IMR-90 (cell line): Measurements from ENCODE around the gene CTPS1. TPM values are rescaled to one million over a fixed set of nuclear protein-coding genes. Genes with fewer than 3 reads are reported as not detected.
A peak's percentile ranks its signal among the peaks of the same experiment; 100 is the strongest.

Source experiments
- ATAC-seq: fragments of 200-7000 bp; cut with Tn5 transposase; 2 replicates; pipeline ENCODE4 v1.9.1; 2020; ENCODE audit warnings: low read depth, mild to moderate bottlenecking, moderate library complexity
- BruUV-seq: library from RNA; stranded (reverse); fragments of 400-500 nt; replicated peaks from 2 replicates; lab custom pipeline; 2021; lab: Mats Ljungman, UMichigan
- CTCF ChIA-PET: fragments of 300-600 bp; formaldehyde crosslinking; extraction: SDS; loops from one replicate; lab custom pipeline; 2021; ENCODE audit warnings: antibody characterized with exemption; lab: Yijun Ruan, JAX
- POLR2A ChIA-PET: fragments of 300-600 bp; sonication (Branson Sonifier 250); formaldehyde crosslinking; loops from one replicate; lab custom pipeline; 2022; ENCODE audit warnings: antibody characterized with exemption; ENCODE audit not compliant: unreplicated experiment; lab: Charles Lee
- DNase-seq: peaks from one replicate; pipeline ENCODE4 v3.0.0; 2013
- H2AFZ ChIP-seq: replicated peaks from 2 replicates; pipeline ENCODE3; 2013; ENCODE audit warnings: low read length, mild to moderate bottlenecking; ENCODE audit not compliant: poor library complexity
- H2AK5ac ChIP-seq: 2 replicates; pipeline ENCODE4 v1.6.1; 2013; ENCODE audit warnings: low read depth, low read length, inconsistent platforms
- H2AK9ac ChIP-seq: replicated peaks from 2 replicates; pipeline ENCODE3; 2013; ENCODE audit warnings: mild to moderate bottlenecking, low read depth, low read length, moderate library complexity; ENCODE audit not compliant: poor library complexity
- H2BK120ac ChIP-seq: 2 replicates; pipeline ENCODE4 v1.6.1; 2013; ENCODE audit warnings: low read depth, low read length, inconsistent platforms
- H2BK15ac ChIP-seq: 3 replicates; pipeline ENCODE4 v1.6.1; 2013; ENCODE audit warnings: low read depth, low read length, inconsistent platforms
- H2BK20ac ChIP-seq: 2 replicates; pipeline ENCODE4 v1.6.1; 2013; ENCODE audit warnings: low read depth, mild to moderate bottlenecking, inconsistent platforms, low read length, moderate library complexity
- H2BK5ac ChIP-seq: 2 replicates; pipeline ENCODE4 v1.6.1; 2013; ENCODE audit warnings: mild to moderate bottlenecking, low read depth, low read length, inconsistent platforms; ENCODE audit not compliant: poor library complexity, severe bottlenecking
- H3K14ac ChIP-seq: replicated peaks from 2 replicates; pipeline ENCODE4 v1.6.1; 2013; ENCODE audit warnings: low read depth, low read length, inconsistent platforms
- H3K18ac ChIP-seq: 2 replicates; pipeline ENCODE4 v1.6.1; 2013; ENCODE audit warnings: low read depth, low read length, control low read depth
- H3K23ac ChIP-seq: 2 replicates; pipeline ENCODE4 v1.6.1; 2013; ENCODE audit warnings: low read depth, low read length, inconsistent platforms
- H3K27ac ChIP-seq: 2 replicates; pipeline ENCODE4 v1.5.1; 2013; ENCODE audit warnings: mild to moderate bottlenecking, control low read depth, low read length; ENCODE audit not compliant: insufficient read depth
- H3K27me3 ChIP-seq: 2 replicates; pipeline ENCODE4 v1.6.1; 2013; ENCODE audit warnings: low read length; ENCODE audit not compliant: control insufficient read depth, insufficient read depth
- H3K36me3 ChIP-seq: 2 replicates; pipeline ENCODE4 v1.6.1; 2013; ENCODE audit warnings: low read length, mixed read lengths; ENCODE audit not compliant: control insufficient read depth, insufficient read depth
- H3K4ac ChIP-seq: 2 replicates; pipeline ENCODE4 v1.6.1; 2013; ENCODE audit warnings: low read depth, low read length, inconsistent platforms
- H3K4me1 ChIP-seq: 2 replicates; pipeline ENCODE4 v1.6.1; 2013; ENCODE audit warnings: low read length, mixed read lengths; ENCODE audit not compliant: control insufficient read depth, insufficient read depth
- H3K4me2 ChIP-seq: 2 replicates; pipeline ENCODE4 v1.6.1; 2013; ENCODE audit warnings: low read depth, mild to moderate bottlenecking, control low read depth, low read length, moderate library complexity
- H3K4me3 ChIP-seq: 2 replicates; pipeline ENCODE4 v1.5.1; 2013; ENCODE audit warnings: low read depth, mild to moderate bottlenecking, control low read depth, low read length, moderate library complexity; ENCODE audit not compliant: insufficient read depth
- H3K56ac ChIP-seq: 2 replicates; pipeline ENCODE4 v1.6.1; 2013; ENCODE audit warnings: low read length, inconsistent platforms; ENCODE audit not compliant: insufficient read depth; ENCODE audit errors: extremely low read depth
- H3K79me1 ChIP-seq, 2 experiments: 2 replicates each; pipeline ENCODE4 v1.6.1; 2013; ENCODE audit warnings: low read length in 2 of 2, inconsistent platforms in 1 of 2, low read depth in 1 of 2
- H3K9ac ChIP-seq: 2 replicates; pipeline ENCODE4 v1.6.1; 2013; ENCODE audit warnings: low read depth, low read length, control low read depth
- H3K9me1 ChIP-seq: 2 replicates; pipeline ENCODE4 v1.6.1; 2013; ENCODE audit warnings: low read length, inconsistent platforms; ENCODE audit not compliant: insufficient read depth
- H3K9me3 ChIP-seq: 2 replicates; pipeline ENCODE4 v1.6.1; 2013; ENCODE audit warnings: low read length; ENCODE audit not compliant: control insufficient read depth, insufficient read depth
- H4K20me1 ChIP-seq: 2 replicates; pipeline ENCODE4 v1.6.1; 2013; ENCODE audit warnings: low read length, inconsistent platforms; ENCODE audit not compliant: insufficient read depth
- H4K5ac ChIP-seq: 2 replicates; pipeline ENCODE4 v1.6.1; 2013; ENCODE audit warnings: mild to moderate bottlenecking, low read depth, low read length, control low read depth
- H4K8ac ChIP-seq, 2 experiments: 2 replicates each; pipeline ENCODE4 v1.6.1; 2013; ENCODE audit warnings: low read depth in 2 of 2, low read length in 2 of 2, control low read depth in 1 of 2, inconsistent platforms in 1 of 2
- H4K91ac ChIP-seq: 2 replicates; pipeline ENCODE4 v1.6.1; 2013; ENCODE audit warnings: low read depth, low read length, inconsistent platforms; ENCODE audit not compliant: insufficient read depth
- BHLHE40 ChIP-seq: fragments of 150-350 bp; IDR thresholded peaks from 2 replicates; pipeline ENCODE4 v1.6.1; 2016; ENCODE audit warnings: mild to moderate bottlenecking, low read depth, low read length
- CEBPB ChIP-seq: IDR thresholded peaks from 2 replicates; pipeline ENCODE4 v1.6.1; 2012; ENCODE audit warnings: low read depth, low read length, improper control_type of control experiment
- CHD1 ChIP-seq: IDR thresholded peaks from 2 replicates; pipeline ENCODE4 v1.6.1; 2012; ENCODE audit warnings: low read depth, low read length, improper control_type of control experiment
- ELK1 ChIP-seq: fragments of 150-350 bp; IDR thresholded peaks from 2 replicates; pipeline ENCODE4 v1.6.1; 2016; ENCODE audit warnings: low read depth, mild to moderate bottlenecking, low read length, moderate library complexity, borderline replicate concordance
- FOS ChIP-seq: fragments of 150-350 bp; IDR thresholded peaks from 2 replicates; pipeline ENCODE4 v1.6.1; 2016; ENCODE audit warnings: low read depth, low read length
- MAFK ChIP-seq: IDR thresholded peaks from 2 replicates; pipeline ENCODE4 v1.6.1; 2012; ENCODE audit warnings: low read depth, low read length, improper control_type of control experiment
- MAZ ChIP-seq: IDR thresholded peaks from 2 replicates; pipeline ENCODE4 v1.6.1; 2012; ENCODE audit warnings: low read depth, mild to moderate bottlenecking, low read length, improper control_type of control experiment, moderate library complexity, borderline replicate concordance
- MXI1 ChIP-seq: IDR thresholded peaks from 2 replicates; pipeline ENCODE4 v1.6.1; 2012; ENCODE audit warnings: low read depth, mild to moderate bottlenecking, low read length, moderate library complexity, borderline replicate concordance
- NFE2L2 ChIP-seq: fragments of 150-350 bp; IDR thresholded peaks from 2 replicates; pipeline ENCODE4 v1.6.1; 2016; ENCODE audit warnings: low read depth, mild to moderate bottlenecking, low read length
- POLR2A ChIP-seq: IDR thresholded peaks from 2 replicates; pipeline ENCODE4 v1.6.1; 2012; ENCODE audit warnings: mild to moderate bottlenecking, low read depth, low read length
- RAD21 ChIP-seq: IDR thresholded peaks from 2 replicates; pipeline ENCODE4 v1.6.1; 2012; ENCODE audit warnings: low read length, improper control_type of control experiment
- RCOR1 ChIP-seq: IDR thresholded peaks from 2 replicates; pipeline ENCODE4 v1.6.1; 2012; ENCODE audit warnings: mild to moderate bottlenecking, low read length, improper control_type of control experiment; ENCODE audit not compliant: insufficient replicate concordance
- RFX5 ChIP-seq: IDR thresholded peaks from 2 replicates; pipeline ENCODE4 v1.8.0; 2012; ENCODE audit warnings: low read depth, mild to moderate bottlenecking, low read length, moderate library complexity
- SMC3 ChIP-seq: fragments of 150-350 bp; IDR thresholded peaks from 2 replicates; pipeline ENCODE4 v1.6.1; 2016; ENCODE audit warnings: low read depth, mild to moderate bottlenecking, antibody characterized with exemption, low read length, moderate library complexity
- USF2 ChIP-seq: fragments of 150-350 bp; IDR thresholded peaks from 2 replicates; pipeline ENCODE4 v1.6.1; 2017; ENCODE audit warnings: mild to moderate bottlenecking, antibody characterized with exemption, low read length, low read depth
- WGBS, 2 experiments: methylation state at CpG; one replicate each; pipeline versions ENCODE4 v1.1.5 to v1.1.7; 2013; ENCODE audit warnings: missing lambda C conversion rate in 2 of 2; ENCODE audit not compliant: insufficient read length in 1 of 2; ENCODE audit errors: extremely low coverage in 2 of 2; 5-methylcytosine and 5-hydroxymethylcytosine counted together
- dilution Hi-C: fragments of 300-500 bp; cut with HindIII; formaldehyde crosslinking; loops from one replicate; pipeline ENCODE4 v1.14.3; 2018; ENCODE audit warnings: low sequenced_read_pairs; ENCODE audit not compliant: unreplicated experiment
- in situ Hi-C: fragments of 300-500 bp; cut with MboI; formaldehyde crosslinking; loops from 3 replicates; pipeline ENCODE4 v1.14.3; 2019; ENCODE audit warnings: low sequenced_read_pairs, inconsistent platforms, mixed read lengths
- intact Hi-C: fragments of 100-400 bp; cut with micrococcal nuclease; formaldehyde crosslinking; loops from 2 replicates; pipeline ENCODE4 v1.10.0; 2022
- polyA plus RNA-seq, 3 experiments: library from polyadenylated mRNA; depleted of rRNA; stranded (reverse); fragments of >200 nt; gene quantifications; 2 replicates each; pipeline ENCODE4 v1.2.3, GENCODE V29; 2012; ENCODE audit warnings: low replicate concordance in 1 of 3
- total RNA-seq: library from RNA; depleted of rRNA; stranded (reverse); fragments of >200 nt; gene quantifications from 2 replicates; pipeline ENCODE4 v1.2.3, GENCODE V29; 2012
- TF ChIP-seq, protein P1 (sequence below): conservative IDR thresholded peaks from 2 replicates; pipeline ENCODE4 v1.5.1; 2012; ENCODE audit warnings: mild to moderate bottlenecking, low read depth, low read length, improper control_type of control experiment

The CTPS1 gene
- total and polyA plus RNA-seq, 2 of the 4 experiments (the other 2 are of a cell fraction), result 40.4 to 41.0 TPM

DNA sequence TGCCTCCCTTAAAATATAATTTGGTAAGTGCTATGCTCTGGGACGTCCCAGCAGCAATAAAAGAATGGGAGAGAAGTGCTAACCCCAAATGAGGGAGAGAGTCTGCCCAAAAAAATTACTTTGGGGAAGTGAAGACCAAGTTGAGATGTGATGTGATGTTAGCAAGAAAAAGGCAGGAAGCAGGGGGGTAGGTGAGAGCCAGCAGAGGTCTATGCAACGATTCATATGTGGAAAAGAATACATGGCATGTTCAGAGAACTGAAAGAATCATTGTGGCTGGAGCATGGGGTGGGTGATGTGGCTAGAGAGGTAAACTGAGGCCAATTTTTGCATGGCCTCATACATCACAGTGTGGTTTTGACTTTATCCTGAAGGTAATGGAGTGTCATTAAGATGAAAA is 5.6 kb upstream of the CTPS1 start:
- Histone ChIP-seq H2BK15ac (peak overlapping the region; percentile 30; the same call in 1 of the 3 replicates), H2AK9ac (no peak overlapping the region), H3K4me2 (no peak overlapping the region), H4K20me1 (no peaks in the 10 kb centered on the region), H3K4me3 (no peak overlapping the region), H3K9me1 (peaks cover 14% of the 10 kb centered on the region), H4K91ac (peak overlapping the region; percentile 15; the same call in 1 of the 2 replicates), H2BK120ac (peak overlapping the region; percentile 73), H3K9me3 (no peaks in the 10 kb centered on the region), H3K9ac (no peak overlapping the region), H3K18ac (no peak overlapping the region), H4K8ac (0 out of 4 replicates have a peak overlapping the region, but pooled peaks of 1 of the 2 experiments have one; percentile 44), H2BK5ac (peak overlapping the region; percentile 63), H3K56ac (no peak overlapping the region), H2BK20ac (peak overlapping the region; percentile 74; the same call in 1 of the 2 replicates), H3K36me3 (no peaks in the 10 kb centered on the region), H3K23ac (0 out of 2 replicates have a peak overlapping the region, but pooled peaks have one; percentile 52), H3K14ac (peak overlapping the region; percentile 45; the same call in 1 of the 2 replicates), H2AK5ac (0 out of 2 replicates have a peak overlapping the region, but pooled peaks have one; percentile 51), H2AFZ (no peak overlapping the region), H3K79me1 (peaks cover 0 to 3% of the 10 kb centered on the region in 2 experiments; a peak in 2 of 4 replicates), H4K5ac (no peak overlapping the region), H3K4ac (peak overlapping the region; percentile 41), H3K27ac (no peak overlapping the region), H3K4me1 (peaks cover 4% of the 10 kb centered on the region), H3K27me3 (no peaks in the 10 kb centered on the region)
- no peak for TF ChIP-seq POLR2A
- TF ChIP-seq BHLHE40, result no peak
- TF ChIP-seq MAFK, result no peak
- TF ChIP-seq RCOR1, result no peak
- no peak for TF ChIP-seq CEBPB
- TF ChIP-seq ELK1, result no peak
- TF ChIP-seq, protein P1, sequence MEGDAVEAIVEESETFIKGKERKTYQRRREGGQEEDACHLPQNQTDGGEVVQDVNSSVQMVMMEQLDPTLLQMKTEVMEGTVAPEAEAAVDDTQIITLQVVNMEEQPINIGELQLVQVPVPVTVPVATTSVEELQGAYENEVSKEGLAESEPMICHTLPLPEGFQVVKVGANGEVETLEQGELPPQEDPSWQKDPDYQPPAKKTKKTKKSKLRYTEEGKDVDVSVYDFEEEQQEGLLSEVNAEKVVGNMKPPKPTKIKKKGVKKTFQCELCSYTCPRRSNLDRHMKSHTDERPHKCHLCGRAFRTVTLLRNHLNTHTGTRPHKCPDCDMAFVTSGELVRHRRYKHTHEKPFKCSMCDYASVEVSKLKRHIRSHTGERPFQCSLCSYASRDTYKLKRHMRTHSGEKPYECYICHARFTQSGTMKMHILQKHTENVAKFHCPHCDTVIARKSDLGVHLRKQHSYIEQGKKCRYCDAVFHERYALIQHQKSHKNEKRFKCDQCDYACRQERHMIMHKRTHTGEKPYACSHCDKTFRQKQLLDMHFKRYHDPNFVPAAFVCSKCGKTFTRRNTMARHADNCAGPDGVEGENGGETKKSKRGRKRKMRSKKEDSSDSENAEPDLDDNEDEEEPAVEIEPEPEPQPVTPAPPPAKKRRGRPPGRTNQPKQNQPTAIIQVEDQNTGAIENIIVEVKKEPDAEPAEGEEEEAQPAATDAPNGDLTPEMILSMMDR, result no peak
- TF ChIP-seq CHD1, result no peak
- TF ChIP-seq SMC3, result no peak
- no peak for TF ChIP-seq RFX5
- no peak for TF ChIP-seq FOS
- TF ChIP-seq RAD21, result no peak
- TF ChIP-seq USF2, result no peak
- no peak for TF ChIP-seq MAZ
- no peak for TF ChIP-seq MXI1
- no peak for TF ChIP-seq NFE2L2
- no TSS peak for BruUV-seq
- DNase-seq (no peak), ATAC-seq (no peak)
- dilution Hi-C loops (no loop called here), intact Hi-C loops (no loop called here), in situ Hi-C loops (loop anchor here (25.0 kb wide), 1 partner anchor 337 kb away; no protein-coding TSS in a partner anchor)
- ChIA-PET POLR2A (no interaction called here), CTCF (no interaction called here)
- WGBS, 2 experiments, result no CpG with 5 or more reads among the region's 2 CpGs
